Tongue (tissue), 2 donors: Measurements from ENCODE around the gene COG4. TPM values are rescaled to one million over a fixed set of nuclear protein-coding genes. Genes with fewer than 3 reads are reported as not detected.

ENCODE experiments used
- DNase-seq: peaks from one replicate; pipeline ENCODE4 v3.0.0-alpha.2; 2015
- total RNA-seq: library from RNA; depleted of rRNA; stranded (reverse); fragments of >200 nt; gene quantifications from one replicate; pipeline ENCODE4 v1.2.3, GENCODE V29; 2014

The COG4 gene
- total RNA-seq, 1 donor from 2014 or later = 38.7 TPM

GRCh38 chr16:70478912-70479341, 44.4 kb downstream of the COG4 start:
- no peak for DNase-seq

- no peak for DNase-seq
These were observed 45.2 kb downstream of the COG4 start for GRCh38 chr16:70478169-70478568.

- DNase-seq = peak; percentile 54
These were observed 46.9 kb downstream of the COG4 start for GRCh38 chr16:70476272-70477020.

GRCh38 chr16:70475054-70475871, 48.1 kb downstream of the COG4 start:
- no peak for DNase-seq

GRCh38 chr16:70474320-70475053, 48.9 kb downstream of the COG4 start:
- no peak for DNase-seq

GRCh38 chr16:70473446-70474319, 49.7 kb downstream of the COG4 start:
- no peak for DNase-seq

GRCh38 chr16:70472786-70473433, 50.4 kb downstream of the COG4 start:
- no peak for DNase-seq

GRCh38 chr16:70470927-70471341, 52.4 kb downstream of the COG4 start:
- DNase-seq = no peak

GRCh38 chr16:70470141-70470926, 53.0 kb downstream of the COG4 start:
- DNase-seq = no peak

GRCh38 chr16:70468776-70469525, 54.4 kb downstream of the COG4 start:
- DNase-seq = no peak

- peak; percentile 33 for DNase-seq
These were observed 55.7 kb downstream of the COG4 start for GRCh38 chr16:70467608-70468007.

GRCh38 chr16:70467113-70467512, 56.2 kb downstream of the COG4 start:
- DNase-seq = no peak

GRCh38 chr16:70466805-70467076, 56.6 kb downstream of the COG4 start:
- peak; percentile 53 for DNase-seq

GRCh38 chr16:70465999-70466804, 57.2 kb downstream of the COG4 start:
- no peak for DNase-seq

GRCh38 chr16:70463235-70463634, 60.1 kb downstream of the COG4 start:
- no peak for DNase-seq

- DNase-seq = peak; percentile 35
These were observed 62.6 kb downstream of the COG4 start for GRCh38 chr16:70460737-70461261.

- no peak for DNase-seq
These were observed 65.7 kb downstream of the COG4 start for GRCh38 chr16:70457446-70458166.

- no peak for DNase-seq
These were observed 67.4 kb downstream of the COG4 start for GRCh38 chr16:70455910-70456309.
